Pancreas (tissue), 10 donors: ENCODE data around the gene SLC22A8. TPM values are rescaled to one million over a fixed set of nuclear protein-coding genes. Genes with fewer than 3 reads are reported as not detected.

ENCODE experiments used
- ATAC-seq, 4 donors: fragments of 200-7000 bp; cut with Tn5 transposase; one replicate each; pipeline versions ENCODE4 v1.8.0 to v1.9.1; 2020; ENCODE audit warnings: mild to moderate bottlenecking in 4 of 4, moderate library complexity in 4 of 4
- DNase-seq, 6 donors: peaks; one replicate each; pipeline ENCODE4 v3.0.0-alpha.2; 2020
- FAIRE-seq: peaks from 2 replicates; lab custom pipeline; 2012; peaks lifted over from hg19 to GRCh38; lab: Jason Lieb, UNC
- H3K27ac ChIP-seq, 4 donors: fragments of 200-600 bp; sonication (generic); 1 replicate in 3 of 4; 2 replicates in 1 of 4; pipeline versions ENCODE4 v1.5.0 to v1.8.0; 2020
- H3K27me3 ChIP-seq, 4 donors: fragments of 200-600 bp; one replicate each; pipeline ENCODE4 v1.8.0; 2021
- H3K36me3 ChIP-seq, 3 donors: fragments of 200-600 bp; sonication (generic) in 1 of 3; one replicate each; pipeline versions ENCODE4 v1.5.0 to v1.8.0; 2020 to 2021
- H3K4me1 ChIP-seq, 3 donors: fragments of 200-600 bp; one replicate each; pipeline ENCODE4 v1.8.0; 2021
- H3K4me3 ChIP-seq, 4 donors: fragments of 200-600 bp; sonication (generic) in 2 of 4; one replicate each; pipeline versions ENCODE4 v1.5.0 to v1.8.0; 2020 to 2021
- H3K9me3 ChIP-seq, 4 donors: fragments of 200-600 bp; one replicate each; pipeline ENCODE4 v1.8.0; 2021
- CTCF ChIP-seq, 4 donors: fragments of 200-600 bp; sonication (generic) in 3 of 4; IDR thresholded peaks; one replicate each; pipeline versions ENCODE4 v1.5.0 to v1.8.0; 2021; ENCODE audit warnings: antibody characterized with exemption in 4 of 4
- WGBS, 2 donors: extraction: QIAGEN DNeasy Blood & Tissue Kit; methylation state at CpG; one replicate each; pipeline ENCODE4 v1.1.7; 2013; 5-methylcytosine and 5-hydroxymethylcytosine counted together
- intact Hi-C, 3 donors: fragments of 100-400 bp; cut with DNase I; formaldehyde crosslinking; loops; one replicate each; pipeline versions ENCODE4 v1.11.1 to v1.14.2; 2022
- polyA plus RNA-seq, 2 donors: library from polyadenylated mRNA; stranded (reverse); fragments of 200-250 nt; gene quantifications; one replicate each; pipeline ENCODE4 v1.2.3, GENCODE V29; 2013
- total RNA-seq, 6 donors: library from RNA; stranded (reverse); fragmentation: NEBNext Ultra II Directional in 4 of 6; extraction: Animal tissue kit (Norgen Biotek cat#: 25700) in 4 of 6; gene quantifications; one replicate each; pipeline versions ENCODE4 v1.2.1 to v1.2.4, GENCODE V29; 2021 to 2023
- donor health status: healthy with polysubstance abuse.
- donor health status: DM: no; HTN: no; CAD: no; lungs with moderate emphysema.
- donor health status: DM: no; HTN: no; CAD: no.
- donor health status: control.
- donor health status: control.
- donor health status: Bipolar disorder and iron deficiency.
- donor health status: DM: yes; HTN: yes; CAD: no.
- donor health status: DM: no; HTN: no; CAD: no.
- donor health status: DM: no; HTN: no; CAD: no.
- donor health status: DM: yes; HTN: yes; CAD: no.

SLC22A8 gene
- total and polyA plus RNA-seq, 8 donors = not detected

DNA sequence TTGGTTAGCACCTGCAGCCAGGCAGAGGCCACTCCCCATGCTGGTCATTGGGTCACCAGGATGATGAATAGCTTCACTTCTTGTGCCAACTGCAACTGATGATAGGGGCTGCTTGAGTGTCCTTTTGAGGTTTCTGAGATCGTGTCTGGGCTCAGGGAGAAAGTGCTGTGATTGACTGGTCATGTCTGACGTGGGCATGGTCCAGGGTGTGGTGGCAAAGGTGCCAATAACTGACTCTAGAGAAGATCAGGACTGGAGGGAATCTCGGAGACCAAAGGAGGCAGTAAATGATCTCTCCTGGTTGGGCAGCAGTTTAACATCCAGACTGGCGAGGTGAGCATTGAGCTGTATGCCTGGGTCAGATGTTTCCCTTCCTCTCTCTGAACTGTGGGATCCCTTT is 20.9 kb downstream of the SLC22A8 start:
- Histone ChIP-seq H3K4me3 (no peak overlapping the region), H3K27ac (no peak overlapping the region), H3K9me3 (no peaks in the 10 kb centered on the region), H3K27me3 (no peaks in the 10 kb centered on the region), H3K36me3 (no peaks in the 10 kb centered on the region), H3K4me1 (no peaks in the 10 kb centered on the region)
- intact Hi-C loops = no loop called here
- 67 to 80% methylated on average over 4 of the region's 4 CpGs for WGBS, 2 donors
- no peak for FAIRE-seq
- no peak for DNase-seq
- ATAC-seq = no peak
- no peak for TF ChIP-seq CTCF (IDR thresholded peaks at IDR 0.05)

DNA sequence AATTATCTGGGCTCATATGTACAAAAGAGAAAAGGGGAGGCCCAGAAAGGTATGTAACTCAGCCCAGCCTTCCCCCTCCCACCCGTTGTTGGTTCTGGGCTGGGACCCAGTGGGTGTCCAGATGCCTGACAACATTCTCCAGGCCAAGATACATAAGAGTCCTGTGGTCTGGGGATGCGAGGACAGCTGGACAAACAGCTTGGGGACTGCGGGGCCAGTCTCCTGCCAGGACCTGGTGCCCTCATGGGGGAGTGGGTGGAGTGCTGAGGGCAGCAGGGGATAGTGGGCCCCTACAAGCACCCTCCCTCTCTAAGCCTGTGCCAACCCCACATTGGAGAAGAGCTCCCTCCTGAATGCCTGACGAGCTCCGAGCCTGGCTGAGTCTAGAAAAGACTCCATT is 27.4 kb downstream of the SLC22A8 start:
- Histone ChIP-seq H3K4me1 (no peaks in the 10 kb centered on the region), H3K9me3 (no peaks in the 10 kb centered on the region), H3K36me3 (no peaks in the 10 kb centered on the region), H3K27me3 (no peaks in the 10 kb centered on the region), H3K27ac (no peak overlapping the region), H3K4me3 (no peak overlapping the region)
- no peak for ATAC-seq
- no peak for TF ChIP-seq CTCF (IDR thresholded peaks at IDR 0.05)
- intact Hi-C loops = no loop called here
- no peak for DNase-seq
- no peak for FAIRE-seq
- 59 to 63% methylated on average over 5 of the region's 5 CpGs for WGBS, 2 donors

DNA sequence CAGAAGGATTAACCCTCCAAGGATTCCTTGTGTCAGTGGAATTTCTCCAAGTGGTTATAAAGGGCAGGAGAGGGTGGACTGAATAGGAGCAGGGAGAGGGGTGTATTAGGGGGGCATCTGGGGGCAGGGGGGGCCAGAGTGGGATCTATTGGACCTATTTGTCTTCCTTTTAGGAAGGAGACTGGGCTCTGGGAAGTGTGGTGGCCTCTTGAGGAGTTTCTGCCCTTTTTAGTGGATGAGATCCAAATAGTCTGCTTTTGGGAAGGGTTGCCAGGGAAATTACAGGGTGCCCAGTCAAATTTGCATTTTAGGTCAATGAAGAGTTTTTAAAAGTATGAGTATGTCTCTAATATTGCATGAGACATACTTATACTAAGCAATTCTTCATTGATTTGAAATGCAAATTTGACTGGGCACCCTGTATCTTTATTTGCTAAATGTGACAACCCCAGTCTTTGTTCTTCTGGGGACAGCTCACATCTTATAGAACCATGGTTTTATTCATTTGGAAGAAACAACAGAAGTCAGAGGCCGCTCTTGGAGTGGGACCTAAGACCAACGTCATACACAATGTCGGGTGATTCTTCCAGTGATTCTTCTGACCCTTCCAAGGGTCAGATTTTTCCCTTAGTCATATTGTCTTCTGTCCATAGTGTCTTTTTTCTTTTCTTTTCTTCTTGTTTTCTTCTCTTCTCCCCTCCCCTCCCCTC is 30.4 kb downstream of the SLC22A8 start:
- WGBS, 2 donors = 87 to 93% methylated on average over 3 of the region's 3 CpGs
- no peak for TF ChIP-seq CTCF (IDR thresholded peaks at IDR 0.05)
- Histone ChIP-seq H3K4me3 (no peak overlapping the region), H3K27ac (no peak overlapping the region), H3K27me3 (no peaks in the 10 kb centered on the region), H3K36me3 (no peaks in the 10 kb centered on the region), H3K4me1 (no peaks in the 10 kb centered on the region), H3K9me3 (no peaks in the 10 kb centered on the region)
- FAIRE-seq = no peak
- intact Hi-C loops = no loop called here
- ATAC-seq = no peak
- DNase-seq = no peak

DNA sequence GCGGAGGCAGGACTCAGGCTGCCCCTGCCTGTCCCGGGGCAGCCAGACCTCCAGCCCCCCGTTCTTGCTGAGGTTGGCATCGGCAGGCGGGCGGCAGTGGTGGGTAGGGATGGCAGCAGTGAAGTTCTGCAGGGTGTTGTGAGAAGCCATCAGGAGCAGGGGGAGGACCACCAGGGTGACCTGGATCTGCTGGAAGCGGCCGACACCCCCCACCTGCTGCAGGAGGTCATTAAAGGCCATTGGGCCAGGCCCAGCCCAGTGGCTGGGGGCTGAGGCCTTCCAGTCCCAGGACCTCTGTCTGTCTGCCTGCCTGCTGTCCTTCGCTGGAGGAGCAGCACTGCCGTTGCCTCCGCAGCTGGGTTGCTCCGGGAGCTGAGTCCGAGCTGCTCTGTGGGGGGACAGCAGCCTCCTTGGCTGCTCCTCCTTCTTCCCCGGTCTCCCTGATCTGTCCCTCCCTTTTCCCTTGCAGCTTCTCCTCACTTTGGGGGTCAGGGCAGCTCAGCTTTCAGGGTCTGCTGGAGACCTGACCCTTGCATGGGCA is 31.1 kb downstream of the SLC22A8 start, which contains the start of gene SLC22A6:
TSS of gene SLC22A6 (minus strand) at position 517 of the 541 bp plus-strand sequence. CDS start at position 240, 277 bp downstream.
- no peak for TF ChIP-seq CTCF (IDR thresholded peaks at IDR 0.05)
- ATAC-seq = no peak
- DNase-seq = no peak
- H3K4me3 ChIP-seq = no peak within 1 kb of the TSS
- no peak for FAIRE-seq
- 78 to 80% methylated on average over 14 of the region's 14 CpGs for WGBS, 2 donors
- no peak within 1 kb of the TSS for H3K27ac ChIP-seq
- no peaks in the 10 kb centered on the region for H3K4me1 ChIP-seq
- no peaks in the 10 kb centered on the region for H3K9me3 ChIP-seq
- H3K27me3 ChIP-seq = no peaks in the 10 kb centered on the region
- intact Hi-C loops = no loop called here
- H3K36me3 ChIP-seq = no peaks in the 10 kb centered on the region
